Thyroid gland (tissue), 4 donors: ENCODE results near the gene FIG4. TPM values are rescaled to one million over a fixed set of nuclear protein-coding genes. Genes with fewer than 3 reads are reported as not detected.
"Not testable (repeated sequence)": the region's sequence is repeated elsewhere in the genome, so short reads cannot be mapped to it uniquely, and the experiment has no call there.

Experiments used
- DNase-seq, 2 donors: peaks; one replicate each; pipeline ENCODE4 v3.0.0-alpha.2; 2019
- H3K27ac ChIP-seq, 3 donors: fragments of 200-600 bp; sonication (generic); 1 replicate in 2 of 3; 2 replicates in 1 of 3; pipeline ENCODE4 v1.5.1; 2016 to 2019; ENCODE audit warnings: mild to moderate bottlenecking in 1 of 3, moderate library complexity in 1 of 3
- H3K27me3 ChIP-seq: fragments of 200-600 bp; sonication (generic); one replicate; pipeline ENCODE4 v1.5.1; 2019
- H3K36me3 ChIP-seq, 2 donors: fragments of 200-600 bp; sonication (generic); one replicate each; pipeline ENCODE4 v1.5.1; 2016 to 2019
- H3K4me1 ChIP-seq, 2 donors: fragments of 200-600 bp; sonication (generic); one replicate each; pipeline ENCODE4 v1.5.1; 2017 to 2019
- H3K4me3 ChIP-seq, 3 donors: fragments of 200-600 bp; sonication (generic); replicated peaks in 1 of 3; 1 replicate in 2 of 3; 2 replicates in 1 of 3; pipeline ENCODE4 v1.5.1; 2016; ENCODE audit warnings: mild to moderate bottlenecking in 1 of 3
- H3K9me3 ChIP-seq: fragments of 200-600 bp; sonication (generic); one replicate; pipeline ENCODE4 v1.5.1; 2017
- POLR2A ChIP-seq, 2 donors: fragments of 450-650 bp; IDR thresholded peaks; one replicate each; pipeline ENCODE4 v1.6.1; 2017; ENCODE audit warnings: antibody characterized with exemption in 2 of 2, mild to moderate bottlenecking in 2 of 2, moderate library complexity in 1 of 2
- WGBS, 2 donors: methylation state at CpG; one replicate each; pipeline ENCODE4 v1.1.5; 2017; 5-methylcytosine and 5-hydroxymethylcytosine counted together
- intact Hi-C: fragments of 100-400 bp; cut with DNase I; formaldehyde crosslinking; loops from one replicate; pipeline ENCODE4 v1.15.1; 2023
- total RNA-seq, 4 donors: library from RNA; depleted of rRNA; stranded (reverse); fragments of >200 nt; gene quantifications; one replicate each; pipeline ENCODE4 v1.2.3, GENCODE V29; 2016
- TF ChIP-seq, protein P1 (sequence below), 6 experiments: fragments of 200-600 bp in 3 of 6; fragments of 450-650 bp in 3 of 6; sonication (generic) in 3 of 6; IDR thresholded peaks; one replicate each; pipeline ENCODE4 v1.5.1; 2016 to 2019; ENCODE audit warnings: antibody characterized with exemption in 6 of 6, mild to moderate bottlenecking in 2 of 6, inconsistent platforms in 1 of 6, moderate library complexity in 1 of 6

FIG4 gene
- total RNA-seq, 4 donors from 2014 or later, result 11.7 to 17.0 (median 16.6) TPM

DNA sequence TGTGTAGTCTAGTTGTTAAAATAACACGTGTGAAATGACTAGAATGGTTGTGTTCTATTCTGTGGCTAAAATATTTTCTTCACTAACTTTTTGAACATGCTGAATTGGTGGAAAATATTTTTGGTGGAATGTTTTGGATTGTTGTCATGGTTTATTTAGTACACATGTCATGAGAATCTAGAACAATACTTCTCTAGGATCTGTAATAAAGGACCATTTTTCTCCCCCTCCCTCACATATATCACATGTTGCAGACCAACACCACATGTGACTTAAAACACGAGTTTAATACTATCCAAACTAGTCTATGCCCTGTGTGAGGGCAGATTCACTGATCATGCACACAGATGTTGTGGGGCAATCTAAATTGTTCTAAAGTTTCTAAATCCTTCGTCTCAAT, 29.2 kb downstream of the FIG4 start:
- H3K27ac ChIP-seq, result no peak overlapping the region
- TF ChIP-seq POLR2A (IDR thresholded peaks at IDR 0.05), result no peak
- TF ChIP-seq, protein P1, sequence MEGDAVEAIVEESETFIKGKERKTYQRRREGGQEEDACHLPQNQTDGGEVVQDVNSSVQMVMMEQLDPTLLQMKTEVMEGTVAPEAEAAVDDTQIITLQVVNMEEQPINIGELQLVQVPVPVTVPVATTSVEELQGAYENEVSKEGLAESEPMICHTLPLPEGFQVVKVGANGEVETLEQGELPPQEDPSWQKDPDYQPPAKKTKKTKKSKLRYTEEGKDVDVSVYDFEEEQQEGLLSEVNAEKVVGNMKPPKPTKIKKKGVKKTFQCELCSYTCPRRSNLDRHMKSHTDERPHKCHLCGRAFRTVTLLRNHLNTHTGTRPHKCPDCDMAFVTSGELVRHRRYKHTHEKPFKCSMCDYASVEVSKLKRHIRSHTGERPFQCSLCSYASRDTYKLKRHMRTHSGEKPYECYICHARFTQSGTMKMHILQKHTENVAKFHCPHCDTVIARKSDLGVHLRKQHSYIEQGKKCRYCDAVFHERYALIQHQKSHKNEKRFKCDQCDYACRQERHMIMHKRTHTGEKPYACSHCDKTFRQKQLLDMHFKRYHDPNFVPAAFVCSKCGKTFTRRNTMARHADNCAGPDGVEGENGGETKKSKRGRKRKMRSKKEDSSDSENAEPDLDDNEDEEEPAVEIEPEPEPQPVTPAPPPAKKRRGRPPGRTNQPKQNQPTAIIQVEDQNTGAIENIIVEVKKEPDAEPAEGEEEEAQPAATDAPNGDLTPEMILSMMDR (IDR thresholded peaks at IDR 0.05), result no peak
- no peaks in the 10 kb centered on the region for H3K36me3 ChIP-seq
- no peaks in the 10 kb centered on the region for H3K9me3 ChIP-seq
- WGBS, 2 donors, result 80 to 85% methylated on average over 3 of the region's 3 CpGs
- H3K27me3 ChIP-seq, result no peaks in the 10 kb centered on the region
- no peak for DNase-seq
- no peak overlapping the region for H3K4me3 ChIP-seq
- H3K4me1 ChIP-seq, result peaks cover 0 to 4% of the 10 kb centered on the region in 2 donors
- intact Hi-C loops, result no loop called here

DNA sequence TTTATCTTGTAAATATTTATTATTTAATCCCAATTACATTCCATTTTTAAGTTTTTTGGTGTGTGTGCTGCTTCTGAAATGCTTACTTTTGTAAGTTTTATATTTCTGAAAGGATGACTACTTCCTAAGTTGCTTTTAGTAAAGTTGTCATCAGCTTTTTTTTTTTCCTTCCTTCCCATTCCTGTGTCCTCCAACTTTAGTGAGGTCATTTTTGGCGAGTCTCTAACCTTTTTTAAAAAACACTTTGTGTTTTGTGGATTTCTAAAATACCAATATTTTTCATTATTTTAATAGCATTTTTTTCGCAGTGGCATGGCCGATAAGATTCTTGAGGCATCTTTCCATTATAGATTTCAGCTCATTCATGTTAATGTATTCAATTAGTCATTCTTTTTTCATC, 30.9 kb downstream of the FIG4 start:
- no peak for DNase-seq
- Histone ChIP-seq H3K27ac (no peak overlapping the region), H3K27me3 (no peaks in the 10 kb centered on the region), H3K4me3 (no peak overlapping the region), H3K36me3 (no peaks in the 10 kb centered on the region), H3K4me1 (peaks cover 0 to 4% of the 10 kb centered on the region in 2 donors), H3K9me3 (no peaks in the 10 kb centered on the region)
- intact Hi-C loops, result no loop called here
- TF ChIP-seq, protein P1 (IDR thresholded peaks at IDR 0.05), result no peak
- TF ChIP-seq POLR2A (IDR thresholded peaks at IDR 0.05), result no peak
- 82 to 84% methylated on average over 3 of the region's 3 CpGs for WGBS, 2 donors

DNA sequence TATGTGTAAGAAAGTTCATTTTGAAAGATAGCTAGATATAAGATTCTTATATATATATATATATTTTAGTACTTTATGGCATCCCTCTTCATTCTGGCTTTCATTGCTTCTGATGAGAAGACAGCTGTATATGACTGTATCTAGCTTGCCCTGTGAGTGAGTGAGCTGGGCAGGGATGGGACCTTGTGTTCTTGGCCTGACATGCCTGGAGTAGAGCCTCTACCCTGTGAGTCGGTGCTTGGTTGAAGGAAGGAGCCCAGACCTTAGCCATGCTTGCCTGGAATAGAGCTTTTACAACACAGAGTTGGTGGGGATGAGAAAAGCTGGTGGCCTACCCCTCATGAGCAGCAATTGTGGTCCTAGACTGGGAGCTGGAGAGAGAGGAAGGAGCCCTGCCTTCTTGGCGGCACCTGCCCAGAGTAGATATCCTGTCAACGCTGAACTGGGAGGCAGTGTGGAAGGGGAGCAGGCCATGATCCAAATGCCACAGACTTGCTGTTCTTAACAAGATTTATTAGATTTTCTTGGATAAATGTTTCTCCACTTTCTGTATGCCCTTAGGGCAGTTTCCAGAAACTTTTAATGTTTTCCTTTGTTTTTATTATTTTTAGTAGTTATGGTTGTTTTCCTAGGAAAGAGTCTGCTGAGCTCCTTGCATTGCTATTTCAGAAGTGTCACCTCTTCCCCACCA, 31.6 kb downstream of the FIG4 start:
- no peak overlapping the region for H3K27ac ChIP-seq
- WGBS, 2 donors, result 77 to 88% methylated on average over 3 of the region's 3 CpGs
- TF ChIP-seq POLR2A (IDR thresholded peaks at IDR 0.05), result no peak
- TF ChIP-seq, protein P1 (IDR thresholded peaks at IDR 0.05), result no peak

DNA sequence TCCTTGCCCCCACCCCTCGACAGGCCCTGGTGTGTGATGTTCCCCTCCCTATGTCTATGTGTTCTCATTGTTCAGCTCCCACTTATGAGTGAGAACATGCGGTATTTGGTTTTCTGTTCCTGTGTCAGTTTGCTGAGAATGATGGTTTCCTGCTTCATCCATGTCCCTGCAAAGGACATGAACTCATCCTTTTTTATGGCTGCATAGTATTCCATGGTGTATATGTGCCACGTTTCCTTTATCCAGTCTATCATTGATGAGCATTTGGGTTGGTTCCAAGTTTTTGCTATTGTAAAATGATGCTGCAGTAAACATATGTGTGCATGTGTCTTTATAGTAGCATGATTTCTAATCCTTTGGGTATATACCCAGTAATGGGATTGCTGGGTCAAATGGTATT, 34.2 kb downstream of the FIG4 start:
- H3K27me3 ChIP-seq, DNase-seq, H3K4me1 ChIP-seq, intact Hi-C loops, H3K9me3 ChIP-seq, H3K4me3 ChIP-seq, H3K27ac ChIP-seq, H3K36me3 ChIP-seq: not testable (repeated sequence)
- 97 to 100% methylated on average over 3 of the region's 3 CpGs for WGBS, 2 donors

More for the DNA sequence above, 31.6 kb downstream of the FIG4 start:
- intact Hi-C loops, result no loop called here
- no peaks in the 10 kb centered on the region for H3K27me3 ChIP-seq
- peaks cover 0 to 4% of the 10 kb centered on the region in 2 donors for H3K4me1 ChIP-seq
- H3K4me3 ChIP-seq, result no peak overlapping the region
- H3K36me3 ChIP-seq, result no peaks in the 10 kb centered on the region
- H3K9me3 ChIP-seq, result no peaks in the 10 kb centered on the region
- no peak for DNase-seq

DNA sequence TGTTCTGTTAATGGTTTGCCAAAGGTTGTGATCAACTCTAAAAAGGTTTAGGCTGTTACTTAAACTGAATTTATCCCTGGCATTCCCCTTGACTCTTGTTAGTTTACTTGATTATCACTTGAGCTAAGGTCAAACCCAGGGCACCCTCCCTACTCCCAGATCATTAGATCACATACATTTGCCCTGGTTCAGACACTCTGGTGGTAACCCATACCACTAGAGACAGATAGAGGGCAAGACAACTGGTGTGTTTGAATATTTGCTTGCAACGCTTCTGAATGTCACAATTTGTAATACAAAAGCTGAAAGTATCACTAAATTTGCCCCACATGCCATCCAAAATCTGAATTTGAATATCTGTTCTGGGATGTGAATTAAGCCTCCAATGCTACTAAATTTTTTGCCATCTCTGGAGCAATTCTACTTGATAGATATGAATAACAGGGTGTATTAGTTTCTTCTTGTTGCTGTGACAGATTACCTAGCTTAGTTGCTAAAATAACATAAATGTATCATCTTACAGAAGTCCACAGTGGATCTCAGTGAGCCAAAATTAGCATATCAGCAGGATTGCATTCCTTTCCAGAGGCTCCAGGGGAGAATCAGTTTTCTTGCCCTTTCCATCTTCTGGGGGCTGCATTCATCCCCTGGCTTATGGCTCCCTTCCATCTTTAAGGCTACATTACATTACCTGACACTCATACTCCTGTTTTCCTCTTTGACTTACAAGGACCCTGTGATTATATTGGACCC, 45.4 kb downstream of the FIG4 start:
- 71 to 82% methylated on average over 1 of the region's 1 CpG for WGBS, 2 donors

More for the DNA sequence above, 45.4 kb downstream of the FIG4 start:
- no peaks in the 10 kb centered on the region for H3K4me1 ChIP-seq
- H3K27ac ChIP-seq, result no peak overlapping the region
- no peak overlapping the region for H3K4me3 ChIP-seq
- TF ChIP-seq, protein P1 (IDR thresholded peaks at IDR 0.05), result no peak
- TF ChIP-seq POLR2A (IDR thresholded peaks at IDR 0.05), result no peak
- no peak for DNase-seq
- intact Hi-C loops, result no loop called here
- H3K27me3 ChIP-seq, result no peaks in the 10 kb centered on the region
- no peaks in the 10 kb centered on the region for H3K9me3 ChIP-seq
- peaks cover 3 to 5% of the 10 kb centered on the region in 2 donors for H3K36me3 ChIP-seq
